Suppressor macrophage treated with lipopolysaccharide for 4 hours (primary cell): ENCODE results near the gene RBFA.

Source experiments
- DNase-seq: peaks from one replicate; pipeline ENCODE4 v3.0.0-alpha.2; 2020

Gene RBFA

DNA sequence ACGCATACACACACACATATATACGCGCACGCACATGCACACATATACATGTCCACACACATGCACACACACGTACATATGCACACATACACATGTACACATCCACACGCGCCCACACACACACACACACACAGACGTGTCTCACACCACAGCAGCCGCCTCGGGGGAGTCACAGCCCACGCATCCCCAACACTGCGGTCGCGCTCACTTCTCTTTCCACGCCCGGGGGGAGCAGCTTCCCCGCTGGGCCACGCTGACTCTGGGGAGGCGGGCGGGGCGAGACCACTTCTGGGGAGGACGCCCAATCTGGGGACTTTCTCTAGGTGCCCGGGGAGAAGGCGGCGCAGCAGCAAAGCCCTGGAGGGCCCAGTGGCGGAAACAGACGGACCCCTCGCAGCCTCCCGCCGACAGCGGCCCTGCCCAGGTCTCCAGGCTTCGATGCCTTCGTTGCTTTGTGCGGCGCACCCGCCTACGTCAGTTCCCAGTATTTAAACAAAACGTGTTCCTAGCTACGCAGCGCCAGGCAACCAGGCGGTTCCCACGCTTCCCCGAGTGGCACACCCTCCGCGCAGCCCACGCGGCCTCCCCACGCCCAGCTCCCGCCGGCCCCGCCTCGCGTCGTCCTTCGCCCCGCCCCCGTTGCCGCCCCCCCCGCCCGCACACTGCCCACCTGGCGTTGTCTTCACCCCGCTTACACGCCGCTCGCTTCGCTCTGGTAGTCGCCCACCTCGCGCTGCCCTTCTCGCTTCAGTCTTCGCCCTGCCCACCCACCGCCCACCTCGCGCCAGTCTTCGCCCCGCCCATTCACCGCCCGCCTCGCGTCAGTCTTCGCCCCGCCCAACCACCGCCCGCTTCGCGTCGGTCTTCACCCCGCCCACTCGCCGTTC is 810 bp upstream of the RBFA start:
- peak; percentile 89 for DNase-seq

- DNase-seq: no peak
Observed at GRCh38 chr18:80034852-80035406, 695 bp downstream of the RBFA start.

- no peak for DNase-seq
Observed at GRCh38 chr18:80035997-80036396, 1.8 kb downstream of the RBFA start.

DNA sequence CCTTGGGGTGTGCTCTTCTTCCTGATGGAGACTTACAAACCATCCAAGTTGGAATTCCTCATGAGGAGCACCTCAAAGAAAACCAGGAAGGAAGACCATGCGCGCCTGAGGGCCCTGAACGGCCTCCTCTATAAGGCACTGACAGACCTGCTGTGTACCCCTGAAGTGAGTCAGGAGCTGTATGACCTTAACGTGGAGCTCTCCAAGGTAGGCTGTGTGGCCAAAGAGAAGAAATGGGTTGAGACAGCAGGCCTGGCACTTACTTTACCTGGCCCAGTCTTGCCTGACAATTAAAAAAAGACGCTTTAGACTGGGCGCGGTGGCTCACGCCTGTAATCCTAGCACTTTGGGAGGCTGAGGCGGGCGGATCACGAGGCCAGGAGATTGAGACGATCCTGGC is 3.1 kb downstream of the RBFA start:
- DNase-seq: no peak

DNA sequence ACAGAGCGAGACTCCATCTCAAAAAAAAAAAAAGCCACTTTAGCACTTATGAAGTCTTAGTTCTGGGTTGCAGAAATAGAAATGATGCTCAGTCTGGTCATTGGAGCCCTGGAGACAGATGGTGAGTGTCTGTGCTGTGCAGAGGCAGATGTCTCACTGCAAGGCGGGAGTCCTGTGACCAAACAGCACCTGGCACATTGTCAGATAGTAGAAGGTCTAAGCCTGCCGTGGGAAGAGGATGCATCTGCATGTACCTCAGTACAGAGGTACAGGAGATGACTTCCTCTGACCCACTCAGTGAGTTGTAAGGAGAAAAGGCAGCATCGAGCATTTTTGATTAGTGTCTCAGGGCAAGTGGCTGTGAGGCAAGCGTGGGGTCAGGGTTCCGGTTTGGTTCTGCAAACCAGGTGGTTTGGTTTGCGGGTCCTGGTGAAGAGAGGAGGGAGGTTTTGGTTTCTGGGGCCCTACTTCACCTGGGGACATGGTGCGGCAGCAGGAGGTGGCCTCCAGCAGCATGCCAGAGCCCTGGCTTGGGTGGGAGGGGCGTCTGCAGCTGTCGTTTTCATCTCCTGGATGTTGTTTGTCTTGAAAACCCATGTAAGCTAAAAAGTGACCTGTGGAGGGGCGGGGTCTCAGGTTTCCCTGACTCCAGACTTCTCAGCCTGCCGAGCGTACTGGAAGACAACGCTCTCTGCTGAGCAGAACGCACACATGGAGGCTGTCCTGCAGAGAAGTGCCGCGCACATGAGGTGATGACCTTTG is 3.8 kb downstream of the RBFA start:
- DNase-seq: no peak

DNA sequence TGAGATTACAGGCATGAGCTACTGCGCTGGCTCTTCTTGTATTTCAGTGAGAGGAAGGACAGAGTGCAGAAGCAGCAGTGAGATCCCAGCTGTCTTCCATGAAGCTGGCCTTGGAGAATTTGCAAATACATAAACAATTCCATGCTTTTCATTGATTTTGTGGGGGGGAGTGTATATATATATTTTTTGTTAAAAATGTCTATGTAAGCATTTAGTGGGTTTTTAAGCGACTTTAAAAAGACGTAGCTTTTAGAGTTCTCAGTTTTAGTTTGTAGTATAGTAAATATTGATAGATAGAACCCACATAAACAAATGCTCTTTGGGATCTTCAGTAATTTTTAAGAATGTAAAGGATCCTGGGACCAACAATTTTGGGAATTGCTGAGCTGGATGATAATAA is 6.3 kb downstream of the RBFA start:
- no peak for DNase-seq

- DNase-seq: no peak
Observed at GRCh38 chr18:80041424-80041823, 7.2 kb downstream of the RBFA start.

DNA sequence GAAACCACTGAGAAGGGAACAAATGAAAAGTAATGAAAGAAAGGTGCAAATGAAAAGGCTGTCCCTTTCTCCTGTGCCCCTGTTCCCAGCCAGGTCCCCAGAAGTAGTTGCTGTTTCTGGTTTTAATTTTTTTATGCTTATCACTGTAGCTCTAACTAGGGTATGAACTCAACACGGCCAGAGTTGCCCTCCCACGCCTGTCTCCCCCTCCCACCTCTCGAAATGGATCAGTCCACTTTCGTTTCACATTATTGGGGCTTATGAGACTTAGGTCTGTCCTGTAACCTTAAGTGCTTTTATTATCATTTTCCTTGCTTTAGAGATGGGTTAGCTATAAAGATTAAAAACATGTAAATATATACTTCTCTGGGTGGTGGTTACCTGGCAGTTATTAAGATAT is 8.6 kb downstream of the RBFA start:
- no peak for DNase-seq

DNA sequence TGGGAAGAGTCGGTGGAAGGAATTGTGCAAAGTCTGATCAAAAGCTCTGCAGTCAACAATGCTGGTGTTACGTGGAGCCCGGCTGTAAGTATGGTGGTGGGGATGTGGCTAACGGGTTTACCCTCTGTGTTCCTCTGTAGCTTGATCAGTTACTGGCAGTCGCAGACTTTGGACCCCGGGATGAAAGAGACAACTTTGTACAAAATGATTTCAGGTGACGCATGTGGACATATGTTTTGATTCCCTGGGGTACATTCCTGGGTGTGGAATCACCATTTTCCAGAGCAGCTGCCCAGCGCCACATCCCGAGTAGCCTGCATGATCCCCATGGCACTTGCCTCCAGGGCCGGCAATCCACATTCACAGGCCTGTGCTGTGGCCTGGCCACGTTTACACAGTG is 9.8 kb downstream of the RBFA start:
- DNase-seq: no peak

- no peak for DNase-seq
Observed at GRCh38 chr18:80046011-80046410, 11.8 kb downstream of the RBFA start.

GRCh38 chr18:80046431-80046830 is 12.2 kb downstream of the RBFA start:
- DNase-seq: no peak

DNA sequence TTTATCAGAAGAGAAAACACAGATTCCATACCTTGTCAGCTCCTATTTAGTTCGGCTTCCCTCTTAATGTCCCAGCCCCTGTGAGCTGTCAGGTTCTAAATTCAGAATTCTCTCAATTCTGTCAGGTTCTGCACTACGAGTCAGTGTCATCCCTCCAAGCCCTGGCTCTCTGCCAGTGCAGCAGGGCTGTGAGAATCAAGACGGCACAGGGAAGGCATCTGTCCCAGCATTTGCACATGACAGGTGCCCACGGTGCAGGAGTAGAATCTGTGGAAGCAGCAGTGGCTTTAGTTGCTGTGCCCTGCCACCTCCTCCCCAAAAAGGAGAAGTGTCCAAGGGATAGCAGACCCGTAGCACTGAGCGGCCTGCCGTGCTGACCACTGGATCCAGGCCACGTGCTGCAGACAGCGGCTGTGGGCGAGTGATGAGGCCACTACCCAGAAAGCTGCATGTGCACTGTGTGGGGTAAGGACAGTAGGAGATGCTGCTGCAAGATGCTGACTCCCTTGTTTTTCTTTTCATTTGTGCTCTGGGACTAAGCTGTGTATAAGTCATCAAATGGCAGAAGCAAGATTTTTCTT is 12.8 kb downstream of the RBFA start:
- DNase-seq: no peak

DNA sequence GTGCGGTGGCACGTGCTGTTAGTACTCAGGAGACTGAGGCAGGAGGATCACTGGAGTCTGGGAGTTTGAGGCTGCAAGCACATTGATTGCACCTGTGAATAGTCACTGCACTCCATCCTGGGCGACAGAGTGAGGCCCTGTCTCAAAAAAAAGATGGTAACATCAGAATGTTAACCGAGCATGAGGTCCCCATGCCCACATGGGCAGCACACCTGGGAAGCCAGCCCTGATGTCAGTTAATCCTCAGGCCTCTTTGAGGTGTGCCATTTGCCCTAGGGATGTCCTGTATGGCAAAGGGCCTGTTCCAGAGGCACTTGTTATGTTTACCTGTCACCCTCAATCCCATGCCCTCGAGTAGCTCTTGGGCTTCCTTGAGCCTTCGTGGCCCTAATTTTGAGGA is 16.6 kb downstream of the RBFA start:
- no peak for DNase-seq

DNA sequence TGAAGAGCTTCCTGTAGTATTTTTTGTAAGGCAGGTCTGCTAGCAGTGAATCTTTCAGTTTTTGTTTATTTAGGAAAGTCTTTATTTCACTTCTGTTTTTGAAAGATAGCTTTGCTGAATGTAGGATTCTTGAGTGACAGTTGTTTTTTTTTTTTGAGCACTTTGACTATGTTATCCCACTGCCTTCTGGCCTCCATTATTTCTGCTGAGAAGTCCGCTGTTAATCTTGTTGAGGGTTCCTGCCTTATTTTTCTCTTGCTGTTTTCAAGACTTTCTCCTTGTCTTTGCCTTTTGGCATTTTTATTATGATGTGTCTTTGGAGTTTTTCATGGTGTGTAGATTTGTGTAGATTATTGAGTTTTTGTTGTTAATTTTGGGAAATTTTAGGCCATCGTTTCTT is 21.9 kb downstream of the RBFA start:
- DNase-seq: no peak

DNA sequence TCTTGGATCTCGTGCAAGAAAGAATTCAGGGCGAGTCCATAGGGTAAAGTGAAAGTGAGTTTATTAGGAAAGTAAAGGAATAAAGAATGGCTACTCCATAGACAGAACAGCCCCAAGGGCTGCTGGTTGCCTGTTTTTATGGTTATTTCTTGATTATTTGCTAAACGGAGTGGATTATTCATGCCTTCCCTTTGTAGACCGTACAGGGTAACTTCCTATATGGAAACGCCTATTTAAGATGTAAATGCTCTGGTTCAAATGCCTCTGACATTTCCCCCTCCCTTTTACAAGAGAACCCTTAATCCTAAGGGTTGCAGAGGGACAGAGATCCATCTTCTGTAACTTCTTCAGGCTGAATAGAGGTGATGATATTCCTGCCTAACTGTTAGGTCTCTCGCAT is 25.7 kb downstream of the RBFA start:
- DNase-seq: no peak

- DNase-seq: no peak
Observed at GRCh38 chr18:80065705-80066104, 31.5 kb downstream of the RBFA start.

DNA sequence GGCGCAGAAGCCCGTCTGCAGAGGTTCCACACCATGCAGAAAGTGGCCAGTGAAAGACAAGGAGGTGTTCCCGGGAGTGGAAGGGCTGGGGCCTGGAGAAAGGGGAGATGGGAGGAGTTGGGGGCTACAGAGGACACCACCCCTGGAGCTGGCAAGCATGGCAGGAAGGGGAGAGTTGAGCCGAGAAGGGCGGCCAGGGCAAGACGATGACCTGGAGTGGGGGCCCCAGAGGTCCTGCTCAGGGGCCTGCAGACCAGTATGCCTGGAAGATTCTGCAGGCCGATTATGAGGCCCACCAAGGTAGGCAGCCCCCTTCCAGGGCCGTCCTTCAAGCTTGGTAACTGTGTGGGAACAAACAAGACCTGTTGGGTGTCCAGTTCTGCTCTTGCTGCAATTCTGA is 33.1 kb downstream of the RBFA start:
- no peak for DNase-seq

GRCh38 chr18:80067897-80068296 is 33.7 kb downstream of the RBFA start:
- DNase-seq: no peak

DNA sequence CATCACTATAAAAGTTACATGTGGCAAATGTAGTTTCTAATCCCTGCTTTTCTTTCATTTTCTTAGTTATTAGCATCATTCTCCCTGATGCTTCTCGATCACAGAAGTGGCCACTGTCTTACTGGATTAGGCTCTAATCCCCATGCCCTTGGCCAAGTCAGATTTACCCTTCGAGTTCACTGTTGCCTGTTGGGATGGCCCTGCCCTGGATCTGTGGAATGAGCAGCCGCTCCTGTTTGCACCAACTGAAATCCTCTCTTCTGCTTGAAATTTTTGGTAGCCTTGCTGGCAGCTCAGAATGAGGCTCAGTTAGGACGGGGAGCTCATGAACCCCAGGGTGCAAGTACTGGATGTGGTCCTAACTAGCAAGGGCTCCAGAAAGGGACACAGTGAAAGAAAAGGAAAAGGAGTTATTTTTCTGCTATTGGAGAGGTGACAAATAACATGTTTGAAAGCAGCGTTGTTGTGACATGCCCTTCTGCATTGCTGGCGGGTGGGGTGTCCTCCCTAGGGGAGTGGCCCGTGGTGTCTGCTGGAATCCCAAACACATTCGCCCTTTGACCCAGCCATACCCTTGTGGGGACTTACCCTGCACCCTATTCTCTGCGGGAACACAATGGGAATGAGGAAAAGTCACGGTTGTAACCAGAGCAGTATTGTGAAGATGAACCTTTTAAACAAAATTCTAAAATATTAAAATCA is 34.5 kb downstream of the RBFA start:
- DNase-seq: no peak

DNA sequence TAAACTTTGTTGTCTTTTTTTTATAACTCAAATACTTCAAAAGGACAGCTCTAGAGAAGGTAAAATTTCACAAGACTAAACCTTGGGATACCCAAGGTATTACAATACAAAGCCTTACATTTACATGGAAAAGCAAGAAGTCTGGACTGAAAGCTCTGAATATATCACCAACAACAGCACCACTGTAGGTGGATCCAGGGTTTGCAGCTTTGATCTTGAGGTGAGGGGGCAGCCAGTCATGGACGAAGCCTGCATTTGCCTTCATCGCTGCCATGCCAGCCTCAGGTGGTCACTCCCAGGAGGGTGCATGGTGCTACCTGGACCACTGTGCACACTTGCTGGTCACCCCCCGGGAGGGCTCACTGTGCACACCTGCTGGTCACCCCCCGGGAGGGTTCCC is 36.6 kb downstream of the RBFA start:
- DNase-seq: no peak

GRCh38 chr18:80074183-80074582 is 39.9 kb downstream of the RBFA start:
- no peak for DNase-seq

DNA sequence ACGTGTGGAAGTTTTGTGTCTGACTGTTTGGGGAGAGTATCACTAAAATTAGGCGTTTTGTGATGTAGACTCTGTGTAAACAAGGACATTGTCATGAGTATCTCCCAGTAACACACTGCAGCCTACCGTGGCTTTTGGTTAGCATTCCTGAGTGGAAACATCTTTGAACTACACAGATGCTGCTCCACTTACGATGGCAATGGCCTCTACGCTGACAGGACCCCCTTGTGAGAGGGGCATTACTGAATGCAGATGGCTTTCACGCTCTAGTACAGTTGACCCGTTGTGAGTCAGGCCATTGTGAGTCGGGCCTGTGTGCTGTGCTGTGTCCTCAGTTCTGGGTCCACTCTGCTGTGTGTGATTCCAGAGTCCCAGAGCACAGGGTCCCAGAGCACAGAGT is 40.5 kb downstream of the RBFA start:
- no peak for DNase-seq

DNA sequence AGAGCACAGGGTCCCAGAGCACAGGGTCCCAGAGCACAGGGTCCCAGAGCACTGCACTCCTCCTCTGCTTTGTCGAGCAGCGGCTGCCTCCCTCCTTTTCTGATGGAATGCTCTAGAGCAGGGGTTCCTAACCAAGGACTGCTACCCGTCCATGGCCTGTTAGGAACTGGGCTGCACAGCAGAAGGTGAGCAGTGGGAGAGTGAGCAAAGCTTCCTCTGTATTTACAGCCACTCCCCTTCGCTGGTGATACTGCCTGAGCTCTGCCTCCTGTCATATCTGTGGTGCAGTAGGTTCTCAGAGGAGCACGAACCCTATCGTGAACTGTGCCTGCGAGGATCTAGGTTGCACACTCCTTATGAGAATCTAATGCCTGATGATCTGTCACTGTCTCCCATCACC is 41.7 kb downstream of the RBFA start:
- no peak for DNase-seq
